8988T (cell line): Measurements from ENCODE around the gene CFAP61.

ENCODE experiments used
- DNase-seq: peaks from one replicate; pipeline ENCODE4 v3.0.0; 2011

Gene CFAP61

GRCh38 chr20:20037960-20038359 lies 14.4 kb upstream of the CFAP61 start:
- no peak for DNase-seq

DNA sequence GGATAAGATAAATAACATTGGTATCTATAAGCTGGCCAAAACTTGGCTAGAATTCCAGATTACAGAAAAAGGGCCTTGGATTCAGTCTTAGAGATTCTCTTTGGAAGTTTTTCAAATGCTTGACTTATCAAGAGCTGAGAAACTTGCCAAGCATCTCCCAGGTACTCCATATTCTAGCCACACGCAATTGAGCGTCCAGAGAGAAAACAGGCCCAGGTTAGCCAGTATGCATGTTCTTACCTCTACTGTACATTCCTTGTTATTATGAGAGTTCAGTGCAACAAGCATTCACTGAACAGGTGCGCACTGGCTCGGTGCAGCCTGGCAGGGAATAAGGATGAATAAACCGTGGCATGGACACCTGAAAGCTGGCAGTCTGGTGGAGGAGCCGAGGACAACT lies 13.7 kb upstream of the CFAP61 start:
- no peak for DNase-seq

DNA sequence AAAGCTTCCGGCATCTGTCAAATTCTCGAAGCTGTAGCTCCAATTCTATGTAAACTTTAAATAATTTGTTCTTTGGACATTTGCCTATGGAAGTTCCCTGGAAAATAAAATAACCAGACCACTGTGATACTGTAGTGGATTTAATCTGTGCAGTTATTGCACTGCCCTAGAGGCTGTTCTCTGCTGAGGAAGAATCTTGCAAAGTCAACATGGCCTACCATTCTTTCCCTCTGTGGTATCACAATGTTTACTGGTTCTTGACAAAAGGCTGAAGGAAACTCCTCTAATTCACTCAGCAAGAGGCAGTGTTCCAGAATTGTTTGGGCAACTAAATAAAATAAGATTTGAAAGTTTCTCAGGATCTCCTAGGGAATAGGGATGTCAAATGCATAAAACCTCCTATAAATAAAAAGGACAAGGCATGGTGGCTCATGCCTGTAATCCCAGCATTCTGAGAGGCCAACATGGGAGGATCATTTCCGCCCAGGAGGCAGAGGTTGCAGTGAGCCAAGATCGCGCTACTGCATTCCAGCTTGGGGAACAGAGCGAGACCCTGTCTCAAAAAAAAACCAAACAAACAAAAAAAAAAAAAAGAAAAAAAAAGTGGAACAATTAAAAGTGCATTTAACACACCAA lies 12.5 kb upstream of the CFAP61 start:
- DNase-seq: no peak

DNA sequence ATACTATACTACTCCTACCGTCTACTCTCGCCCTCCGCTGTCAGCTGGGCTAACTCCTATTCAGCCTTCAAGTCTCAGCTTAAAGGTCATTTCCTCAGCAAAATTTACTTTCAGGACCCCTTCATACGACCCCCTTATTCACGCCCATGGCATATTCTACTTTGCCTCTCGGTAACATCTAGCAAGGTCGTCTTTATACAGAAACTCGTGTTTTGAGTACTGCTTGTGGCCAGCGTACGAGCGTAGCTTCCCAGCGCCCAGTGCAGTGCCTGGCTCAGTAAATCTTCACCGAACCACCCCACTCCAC lies 612 bp upstream of the CFAP61 start:
- no peak for DNase-seq

- DNase-seq: no peak
These were observed 8.1 kb downstream of the CFAP61 start for GRCh38 chr20:20060234-20060998.

DNA sequence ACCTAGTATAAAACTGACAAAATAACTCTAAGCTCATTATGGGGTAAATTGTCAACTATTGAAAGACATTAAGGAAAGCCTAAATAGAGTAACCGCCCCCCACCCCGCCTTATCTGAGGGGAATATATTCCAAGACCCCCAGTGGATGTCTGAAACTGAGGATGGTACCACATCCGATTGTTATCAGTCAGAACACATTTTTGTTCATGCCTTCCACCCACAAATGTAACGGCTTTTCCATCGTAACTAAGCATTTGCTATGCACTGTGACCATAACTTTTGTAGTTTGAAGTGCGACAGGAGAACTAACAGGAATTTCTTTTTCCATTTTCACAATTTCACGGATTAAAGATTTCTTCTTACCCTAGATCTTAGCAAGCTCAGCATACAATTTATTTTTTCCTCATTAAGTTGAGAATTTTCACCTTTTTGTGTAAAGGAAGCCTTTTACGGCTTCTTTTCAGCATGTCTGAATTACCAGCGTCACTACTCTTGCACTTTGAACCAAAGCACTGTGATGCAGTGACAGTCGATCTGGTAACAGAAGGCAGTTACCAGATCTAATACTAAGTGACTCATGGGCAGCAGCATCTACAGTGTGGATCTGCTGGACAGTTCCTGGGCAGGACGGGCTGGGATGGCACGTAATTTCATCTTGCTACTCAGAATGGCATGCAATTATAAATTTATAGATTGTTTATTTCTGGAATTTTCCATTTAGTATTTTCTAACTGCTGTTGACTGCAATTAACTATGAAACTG lies 11.8 kb downstream of the CFAP61 start:
- no peak for DNase-seq

- DNase-seq: no peak
These were observed 13.0 kb downstream of the CFAP61 start for GRCh38 chr20:20065361-20065760.

DNA sequence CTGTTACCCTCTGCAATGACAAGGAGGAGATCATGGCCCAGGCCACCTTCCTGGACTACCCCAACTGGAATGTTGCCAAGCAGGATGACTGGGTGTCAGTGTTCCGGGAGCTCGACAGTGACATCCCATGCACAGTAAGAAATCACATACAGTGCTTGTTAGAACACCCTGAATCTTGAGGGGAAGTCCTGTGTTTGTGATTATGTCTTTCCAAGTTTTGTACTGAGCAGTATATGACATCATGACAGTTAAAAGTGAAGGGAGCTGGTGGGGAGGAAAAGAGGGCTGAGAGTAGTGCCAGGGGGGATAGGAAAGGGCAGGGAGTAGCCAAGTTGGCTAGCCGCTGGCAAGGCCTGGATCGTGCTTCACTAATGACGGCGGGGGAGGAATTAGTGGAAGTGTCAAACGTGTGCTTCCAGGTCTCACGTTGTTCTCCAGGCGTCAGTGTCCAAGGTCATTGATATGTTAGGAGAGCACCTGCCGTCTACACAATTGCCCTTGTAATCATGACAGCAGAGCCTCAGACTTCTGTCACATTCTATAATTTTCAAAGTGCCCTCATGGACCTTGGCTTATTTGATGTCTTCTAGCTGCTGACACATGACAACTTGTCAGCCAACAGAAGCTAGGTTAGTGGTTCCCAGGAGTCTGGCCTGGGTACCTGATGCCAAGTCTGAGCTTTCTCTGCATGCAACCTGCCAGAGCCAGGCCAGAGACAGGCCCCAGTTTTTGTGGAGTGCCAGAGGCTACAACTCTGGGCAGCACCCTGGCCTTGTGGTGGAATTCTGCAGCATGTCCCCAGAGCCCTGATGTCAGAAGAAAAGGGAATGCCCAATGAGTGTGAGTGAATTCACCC lies 18.8 kb downstream of the CFAP61 start:
- no peak for DNase-seq

GRCh38 chr20:20073801-20074371 lies 21.6 kb downstream of the CFAP61 start:
- no peak for DNase-seq

- DNase-seq: no peak
These were observed 22.7 kb downstream of the CFAP61 start for GRCh38 chr20:20075032-20075431.

GRCh38 chr20:20076297-20077065 lies 24.1 kb downstream of the CFAP61 start:
- DNase-seq: no peak

DNA sequence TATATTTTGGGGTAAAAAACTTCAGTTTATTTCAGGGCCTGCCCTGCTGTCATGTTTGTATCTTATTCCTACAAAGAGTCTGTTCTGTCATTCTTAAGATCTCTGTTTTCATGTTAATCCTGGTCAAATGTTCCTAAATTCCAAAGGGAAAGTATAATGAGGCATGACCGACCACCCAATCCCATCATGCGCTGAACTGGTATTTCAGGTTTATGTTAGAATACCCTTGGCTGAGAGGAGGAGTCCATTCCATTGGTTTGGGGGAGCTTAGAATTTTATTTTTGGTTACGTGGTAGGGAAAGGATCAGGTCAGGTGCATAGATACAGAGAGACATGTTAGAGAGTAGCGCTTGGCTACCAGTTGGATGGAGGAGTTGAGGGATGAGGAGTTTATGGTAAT lies 25.7 kb downstream of the CFAP61 start:
- DNase-seq: no peak

- DNase-seq: no peak
These were observed 26.9 kb downstream of the CFAP61 start for GRCh38 chr20:20079102-20079784.

DNA sequence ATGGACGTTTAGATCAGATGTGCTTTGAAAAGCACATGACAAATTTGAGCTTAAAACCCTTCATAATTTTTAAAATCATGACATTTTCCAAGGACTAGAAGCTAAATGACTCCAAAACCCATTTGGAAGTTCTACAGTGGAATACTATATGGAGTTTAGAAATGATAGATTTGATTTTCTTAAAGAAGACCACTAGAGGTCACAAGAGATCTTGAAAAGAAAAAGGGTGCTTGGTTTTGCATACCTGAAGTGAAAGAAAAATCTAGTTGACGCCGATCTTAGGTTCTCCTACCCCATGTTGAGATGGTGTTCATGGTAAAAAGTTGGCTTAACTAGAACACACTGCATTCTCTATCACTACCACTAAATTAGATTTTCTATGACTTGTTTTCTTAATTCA lies 31.5 kb downstream of the CFAP61 start:
- DNase-seq: no peak

GRCh38 chr20:20084296-20084752 lies 32.0 kb downstream of the CFAP61 start:
- no peak for DNase-seq

DNA sequence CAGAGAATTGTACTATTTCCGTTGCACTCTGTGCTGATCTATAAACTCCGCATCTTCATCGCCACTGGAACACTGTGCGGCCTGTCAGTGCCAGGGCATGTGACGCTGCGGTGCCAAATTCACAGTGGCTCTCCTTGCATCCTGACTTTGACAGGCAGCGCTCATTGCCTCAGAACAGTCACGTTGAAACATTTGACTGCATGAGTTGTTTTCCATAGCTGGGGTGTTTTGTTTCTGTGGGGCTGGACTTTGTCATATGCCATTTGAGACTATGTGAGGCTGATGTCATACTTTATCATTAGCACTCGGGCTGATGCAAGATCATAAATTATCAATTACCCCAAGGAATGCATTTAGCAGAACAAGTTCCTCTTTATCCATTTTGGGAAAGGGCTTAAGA lies 32.7 kb downstream of the CFAP61 start:
- no peak for DNase-seq

GRCh38 chr20:20085812-20086211 lies 33.5 kb downstream of the CFAP61 start:
- DNase-seq: no peak

DNA sequence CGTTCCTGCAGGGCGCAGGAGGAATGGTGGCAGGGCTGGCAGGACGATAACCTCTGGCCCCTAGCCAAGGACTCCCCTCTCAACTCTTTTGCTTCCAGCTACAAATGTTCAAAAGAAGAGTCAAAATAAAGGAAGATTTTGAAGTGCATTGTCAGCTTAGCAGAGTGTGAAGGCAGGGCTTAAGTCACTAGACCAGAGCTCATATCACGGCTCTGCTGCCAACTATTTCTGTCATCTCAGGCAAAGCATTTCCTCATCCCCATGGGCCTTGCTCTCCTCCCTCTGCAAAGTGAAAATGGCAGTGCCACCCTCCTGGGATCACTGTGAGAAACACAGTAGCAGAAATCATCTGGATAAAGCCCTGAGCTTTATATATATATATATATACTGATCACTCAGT lies 36.7 kb downstream of the CFAP61 start:
- no peak for DNase-seq

DNA sequence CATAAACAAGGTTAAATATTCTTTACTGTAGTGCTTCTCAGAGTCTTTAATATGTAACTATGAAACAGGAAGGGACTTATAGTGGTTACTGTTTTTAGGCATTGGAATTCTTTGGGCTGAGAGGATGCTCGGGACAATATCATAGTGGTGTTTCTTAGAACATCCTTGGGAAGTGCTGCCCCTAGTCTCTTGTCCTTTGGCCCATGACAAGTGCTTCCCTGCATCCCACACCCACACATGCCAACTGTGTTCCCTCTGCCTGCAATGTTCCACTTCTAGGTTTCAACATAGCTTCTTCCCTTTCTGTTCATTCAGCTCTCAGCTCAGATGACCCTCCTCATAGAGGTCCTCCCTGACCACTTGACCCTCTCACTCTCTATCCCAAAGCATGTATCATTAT lies 37.6 kb downstream of the CFAP61 start:
- no peak for DNase-seq

GRCh38 chr20:20092827-20093226 lies 40.5 kb downstream of the CFAP61 start:
- no peak for DNase-seq

- no peak for DNase-seq
These were observed 42.1 kb downstream of the CFAP61 start for GRCh38 chr20:20094410-20094809.
